Astrocyte (in vitro differentiated cells and primary cell): ENCODE results near the gene FAM180B. TPM values are rescaled to one million over a fixed set of nuclear protein-coding genes. Genes with fewer than 3 reads are reported as not detected.

Source experiments
- DNase-seq: peaks from one replicate; pipeline ENCODE4 v3.0.0-alpha.2; 2010; ENCODE audit warnings: low read depth
- FAIRE-seq: peaks from 2 replicates; lab custom pipeline; 2011; peaks lifted over from hg19 to GRCh38; lab: Jason Lieb, UNC
- H2AFZ ChIP-seq: 2 replicates; pipeline ENCODE4 v1.6.0; 2012; ENCODE audit warnings: low read depth, low read length, inconsistent platforms
- H3K27ac ChIP-seq: 2 replicates; pipeline ENCODE4 v1.5.1; 2011; ENCODE audit warnings: low read depth, low read length, inconsistent platforms
- H3K27me3 ChIP-seq: 2 replicates; pipeline ENCODE4 v1.6.0; 2011; ENCODE audit warnings: low read length, inconsistent platforms; ENCODE audit not compliant: insufficient read depth
- H3K36me3 ChIP-seq: 2 replicates; pipeline ENCODE4 v1.5.1; 2011; ENCODE audit warnings: low read length, inconsistent platforms; ENCODE audit not compliant: insufficient read depth
- H3K4me1 ChIP-seq: 2 replicates; pipeline ENCODE4 v1.5.1; 2011; ENCODE audit warnings: low read length, inconsistent platforms; ENCODE audit not compliant: insufficient read depth
- H3K4me2 ChIP-seq: 2 replicates; pipeline ENCODE4 v1.6.0; 2012; ENCODE audit warnings: low read length, inconsistent platforms
- H3K4me3 ChIP-seq: 2 replicates; pipeline ENCODE4 v1.5.1; 2011; ENCODE audit warnings: low read depth, mild to moderate bottlenecking, low read length, inconsistent platforms; ENCODE audit not compliant: insufficient read depth
- H3K79me2 ChIP-seq: 2 replicates; pipeline ENCODE4 v1.6.0; 2012; ENCODE audit warnings: mild to moderate bottlenecking, low read length, inconsistent platforms; ENCODE audit not compliant: insufficient read depth
- H3K9ac ChIP-seq: 2 replicates; pipeline ENCODE4 v1.6.0; 2012; ENCODE audit warnings: mild to moderate bottlenecking, low read length, inconsistent platforms
- H3K9me3 ChIP-seq: 2 replicates; pipeline ENCODE4 v1.5.1; 2012; ENCODE audit warnings: low read depth, mild to moderate bottlenecking, low read length, inconsistent platforms; ENCODE audit not compliant: insufficient read depth
- H4K20me1 ChIP-seq: 2 replicates; pipeline ENCODE4 v1.6.0; 2012; ENCODE audit warnings: low read length, inconsistent platforms; ENCODE audit not compliant: insufficient read depth
- H3K27ac Mint-ChIP-seq: one replicate; pipeline ENCODE4 v1.8.0; 2021; ENCODE audit warnings: mild to moderate bottlenecking, mixed read lengths; ENCODE audit not compliant: unreplicated experiment
- H3K27me3 Mint-ChIP-seq: one replicate; pipeline ENCODE4 v1.8.0; 2021; ENCODE audit warnings: low read depth, mixed read lengths; ENCODE audit not compliant: unreplicated experiment
- H3K36me3 Mint-ChIP-seq: one replicate; pipeline ENCODE4 v1.8.0; 2021; ENCODE audit warnings: low read depth, mixed read lengths; ENCODE audit not compliant: unreplicated experiment
- H3K4me1 Mint-ChIP-seq: one replicate; pipeline ENCODE4 v1.8.0; 2021; ENCODE audit warnings: low read depth, mixed read lengths; ENCODE audit not compliant: unreplicated experiment
- H3K4me3 Mint-ChIP-seq: one replicate; pipeline ENCODE4 v1.8.0; 2021; ENCODE audit warnings: mild to moderate bottlenecking, moderate library complexity, mixed read lengths; ENCODE audit not compliant: unreplicated experiment
- H3K9me3 Mint-ChIP-seq: one replicate; pipeline ENCODE4 v1.8.0; 2021; ENCODE audit warnings: mild to moderate bottlenecking, mixed read lengths; ENCODE audit not compliant: unreplicated experiment
- CTCF ChIP-seq: IDR thresholded peaks from 2 replicates; pipeline ENCODE4 v1.5.1; 2011; ENCODE audit warnings: low read depth, mild to moderate bottlenecking, inconsistent platforms, low read length, moderate library complexity; ENCODE audit not compliant: insufficient read depth
- EZH2 ChIP-seq: IDR thresholded peaks from 2 replicates; pipeline ENCODE4 v1.6.1; 2012; ENCODE audit warnings: mild to moderate bottlenecking, low read length, inconsistent platforms; ENCODE audit not compliant: insufficient read depth
- total RNA-seq: library from RNA; stranded (reverse); gene quantifications from 2 replicates; pipeline ENCODE4 v1.2.1, GENCODE V29; 2021

FAM180B gene
- total RNA-seq, 1 donor from 2014 or later: 0.16 TPM

DNA sequence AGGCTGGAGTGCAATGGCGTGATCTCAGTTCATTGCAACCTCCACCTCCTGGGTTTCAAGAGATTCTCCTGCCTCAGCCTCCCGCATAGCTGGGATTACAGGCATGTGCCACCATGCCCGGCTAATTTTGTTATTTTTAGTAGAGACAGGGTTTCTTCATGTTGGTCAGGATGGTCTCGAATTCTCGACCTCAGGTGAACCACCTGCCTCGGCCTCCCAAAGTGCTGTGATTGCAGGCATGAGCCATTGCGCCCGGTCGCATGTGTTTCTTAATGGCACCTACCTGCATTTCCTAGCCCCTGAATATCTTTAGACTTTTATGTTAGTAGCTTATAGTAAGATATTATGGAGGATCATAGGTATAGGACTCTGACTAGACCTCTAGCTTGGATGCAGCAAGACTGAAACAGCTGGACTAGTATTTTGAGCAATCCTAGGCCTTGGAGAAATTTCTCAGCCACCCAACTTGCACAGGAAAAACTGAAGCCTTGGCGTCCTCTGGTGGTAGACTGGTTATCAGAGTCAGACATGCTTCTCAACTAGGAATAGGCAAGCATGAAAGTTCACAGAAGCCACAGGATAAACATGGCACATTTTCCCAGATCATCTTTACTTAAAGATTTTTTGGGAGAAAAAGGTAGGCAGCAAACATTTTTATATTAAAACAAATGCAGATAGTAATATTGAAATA is 30.4 kb downstream of the FAM180B start:
- H3K27me3 Mint-ChIP-seq: no peaks in the 10 kb centered on the region
- Histone ChIP-seq H3K9ac (peak overlapping the region; percentile 15), H3K79me2 (no peaks in the 10 kb centered on the region), H4K20me1 (peaks cover 7% of the 10 kb centered on the region), H2AFZ (no peak overlapping the region), H3K9me3 (no peaks in the 10 kb centered on the region), H3K4me2 (peak overlapping the region; percentile 50), H3K36me3 (peaks cover 19% of the 10 kb centered on the region), H3K27ac (peak overlapping the region; percentile 37), H3K4me3 (no peak overlapping the region), H3K4me1 (peaks cover 10% of the 10 kb centered on the region), H3K27me3 (no peaks in the 10 kb centered on the region)
- H3K9me3 Mint-ChIP-seq: no peaks in the 10 kb centered on the region
- H3K36me3 Mint-ChIP-seq: no peaks in the 10 kb centered on the region
- peak; percentile 52 for DNase-seq
- no peaks in the 10 kb centered on the region for H3K4me1 Mint-ChIP-seq
- TF ChIP-seq EZH2 (no peak), CTCF (peak; percentile 93)
- no peak overlapping the region for H3K4me3 Mint-ChIP-seq
- FAIRE-seq: no peak
- no peak overlapping the region for H3K27ac Mint-ChIP-seq

DNA sequence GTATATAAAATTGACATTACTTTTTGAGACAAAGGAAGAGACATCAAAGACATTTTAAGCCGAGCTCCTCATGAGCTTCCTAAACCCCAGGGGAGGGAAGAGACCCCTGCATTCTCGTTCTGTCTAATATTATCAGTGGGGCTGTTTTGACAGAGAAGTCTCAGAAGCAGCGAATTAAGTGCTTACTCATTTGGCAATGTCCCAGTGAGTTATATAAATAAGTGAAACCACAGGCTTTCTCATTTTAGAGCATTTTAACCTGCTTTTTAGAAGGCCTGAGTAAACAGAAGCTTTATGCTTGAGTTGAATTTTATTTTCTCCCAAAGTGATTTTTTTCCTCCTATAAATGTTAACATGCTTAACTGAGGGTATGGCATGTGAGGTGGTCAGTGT is 30.9 kb downstream of the FAM180B start:
- Histone ChIP-seq H3K9me3 (no peaks in the 10 kb centered on the region), H3K27me3 (no peaks in the 10 kb centered on the region), H3K79me2 (no peaks in the 10 kb centered on the region), H3K9ac (peak overlapping the region; percentile 38), H3K4me2 (peak overlapping the region; percentile 50), H3K27ac (peak overlapping the region; percentile 37), H3K4me3 (no peak overlapping the region), H3K4me1 (peaks cover 10% of the 10 kb centered on the region), H3K36me3 (peaks cover 21% of the 10 kb centered on the region), H2AFZ (no peak overlapping the region), H4K20me1 (peaks cover 7% of the 10 kb centered on the region)
- peak; percentile 68 for DNase-seq
- FAIRE-seq: no peak
- H3K27me3 Mint-ChIP-seq: no peaks in the 10 kb centered on the region
- H3K9me3 Mint-ChIP-seq: no peaks in the 10 kb centered on the region
- H3K27ac Mint-ChIP-seq: peak overlapping the region; percentile 67
- TF ChIP-seq EZH2: no peak
- no peak for TF ChIP-seq CTCF
- no peaks in the 10 kb centered on the region for H3K4me1 Mint-ChIP-seq
- H3K4me3 Mint-ChIP-seq: no peak overlapping the region
- no peaks in the 10 kb centered on the region for H3K36me3 Mint-ChIP-seq

DNA sequence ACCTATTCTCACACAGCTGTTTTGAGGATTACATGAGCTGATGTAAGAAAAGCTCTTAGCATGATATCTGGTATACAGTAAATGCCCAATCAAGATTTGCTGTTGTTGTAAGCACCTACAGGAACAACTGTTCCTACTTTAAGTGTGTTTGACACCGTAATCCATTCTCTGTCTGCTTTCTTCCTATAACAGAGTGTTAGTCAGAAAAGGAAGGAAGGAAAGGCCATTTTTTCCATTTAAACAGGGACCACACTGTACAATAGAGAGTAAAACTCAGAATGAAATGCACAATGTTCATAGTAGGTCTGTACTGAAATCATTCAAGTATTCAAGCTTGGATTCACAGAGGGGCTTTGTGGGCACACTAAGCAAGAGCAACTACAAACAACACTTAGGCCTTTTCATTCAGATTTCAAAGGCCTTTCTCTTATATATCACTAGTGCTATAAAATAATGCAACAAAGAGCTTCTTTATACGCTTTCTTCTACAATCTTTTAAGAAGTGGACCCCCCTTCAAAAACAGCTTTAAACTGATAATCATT is 34.4 kb downstream of the FAM180B start:
- Histone ChIP-seq H3K36me3 (peaks cover 40% of the 10 kb centered on the region), H3K9ac (no peak overlapping the region), H3K27ac (no peak overlapping the region), H3K79me2 (no peaks in the 10 kb centered on the region), H3K4me1 (peaks cover 10% of the 10 kb centered on the region), H4K20me1 (peaks cover 7% of the 10 kb centered on the region), H3K27me3 (no peaks in the 10 kb centered on the region), H3K9me3 (no peaks in the 10 kb centered on the region), H2AFZ (no peak overlapping the region), H3K4me2 (no peak overlapping the region), H3K4me3 (no peak overlapping the region)
- no peak for DNase-seq
- H3K27ac Mint-ChIP-seq: no peak overlapping the region
- peaks cover 4% of the 10 kb centered on the region for H3K36me3 Mint-ChIP-seq
- FAIRE-seq: no peak
- no peaks in the 10 kb centered on the region for H3K4me1 Mint-ChIP-seq
- H3K27me3 Mint-ChIP-seq: no peaks in the 10 kb centered on the region
- H3K4me3 Mint-ChIP-seq: no peak overlapping the region
- H3K9me3 Mint-ChIP-seq: no peaks in the 10 kb centered on the region
- TF ChIP-seq CTCF (no peak), EZH2 (no peak)
